T-cell (primary cell): Measurements from ENCODE around the gene METAP1. TPM values are rescaled to one million over a fixed set of nuclear protein-coding genes. Genes with fewer than 3 reads are reported as not detected.

Source experiments
- ATAC-seq, 4 experiments: fragments of 200-7000 bp in 3 of 4; fragments of 150-1000 bp in 1 of 4; cut with Tn5 transposase; replicated peaks in 1 of 4; 1 replicate in 3 of 4; 2 replicates in 1 of 4; pipeline ENCODE4 v1.10.0; 2021; ENCODE audit warnings: moderate library complexity in 3 of 4, mild to moderate bottlenecking in 2 of 4, moderate number of reproducible peaks in 1 of 4
- CTCF ChIA-PET, 2 donors: fragments of 300-600 bp; sonication (Branson Sonifier 250); formaldehyde crosslinking; loops; one replicate each; lab custom pipeline; 2022; ENCODE audit warnings: antibody characterized with exemption in 2 of 2; lab: Charles Lee
- POLR2A ChIA-PET, 2 donors: fragments of 300-600 bp; sonication (Branson Sonifier 250); formaldehyde crosslinking; loops; one replicate each; lab custom pipeline; 2022; ENCODE audit warnings: antibody characterized with exemption in 2 of 2; lab: Charles Lee
- DNase-seq, 35 experiments: peaks; one replicate each; pipeline versions ENCODE4 v3.0.0 to v3.0.0-alpha.2; 2013 to 2023
- H3K27ac ChIP-seq: one replicate; pipeline ENCODE4 v1.5.1; 2013; ENCODE audit warnings: low read length
- H3K27me3 ChIP-seq, 2 experiments: replicated peaks in 1 of 2; 1 replicate in 1 of 2; 2 replicates in 1 of 2; pipeline versions ENCODE4 v1.6.1 to v1.7.0; 2013; ENCODE audit warnings: low read length in 1 of 2, mixed read lengths in 1 of 2; ENCODE audit not compliant: control insufficient read depth in 2 of 2, insufficient read depth in 2 of 2; ENCODE audit errors: extremely low read depth in 1 of 2
- H3K36me3 ChIP-seq, 2 donors: 1 replicate in 1 of 2; 2 replicates in 1 of 2; pipeline versions ENCODE4 v1.6.1 to v1.7.0; 2013; ENCODE audit warnings: low read length in 1 of 2; ENCODE audit not compliant: control insufficient read depth in 2 of 2, insufficient read depth in 1 of 2; ENCODE audit errors: extremely low read depth in 1 of 2
- H3K4me1 ChIP-seq, 2 experiments: 1 replicate in 1 of 2; 2 replicates in 1 of 2; pipeline versions ENCODE4 v1.6.1 to v1.7.0; 2013; ENCODE audit warnings: low read length in 2 of 2, mixed read lengths in 1 of 2; ENCODE audit not compliant: insufficient read depth in 2 of 2, control insufficient read depth in 1 of 2; ENCODE audit errors: extremely low read depth in 1 of 2
- H3K4me3 ChIP-seq, 2 donors: 1 replicate in 1 of 2; 2 replicates in 1 of 2; pipeline versions ENCODE4 v1.5.1 to v1.7.0; 2013; ENCODE audit warnings: mild to moderate bottlenecking in 2 of 2, low read length in 1 of 2, moderate library complexity in 1 of 2; ENCODE audit not compliant: control insufficient read depth in 1 of 2; ENCODE audit errors: extremely low read depth in 1 of 2
- H3K9me3 ChIP-seq: 2 replicates; pipeline ENCODE4 v1.7.0; 2013
- H3K27ac Mint-ChIP-seq, 2 donors: one replicate each; pipeline ENCODE4 v1.8.0; 2020 to 2021; ENCODE audit warnings: mild to moderate bottlenecking in 2 of 2, mixed read lengths in 2 of 2
- H3K27me3 Mint-ChIP-seq, 2 donors: one replicate each; pipeline ENCODE4 v1.8.0; 2021 to 2022; ENCODE audit warnings: mixed read lengths in 2 of 2
- H3K36me3 Mint-ChIP-seq: one replicate; pipeline ENCODE4 v1.8.0; 2021; ENCODE audit warnings: mixed read lengths
- H3K4me1 Mint-ChIP-seq, 3 donors: one replicate each; pipeline ENCODE4 v1.8.0; 2020 to 2022; ENCODE audit warnings: mixed read lengths in 3 of 3, mild to moderate bottlenecking in 1 of 3
- H3K4me3 Mint-ChIP-seq, 3 donors: one replicate each; pipeline ENCODE4 v1.8.0; 2020 to 2022; ENCODE audit warnings: mild to moderate bottlenecking in 3 of 3, mixed read lengths in 3 of 3, moderate library complexity in 3 of 3
- H3K9me3 Mint-ChIP-seq, 3 donors: one replicate each; pipeline ENCODE4 v1.8.0; 2020 to 2022; ENCODE audit warnings: mixed read lengths in 3 of 3
- WGBS: methylation state at CpG from one replicate; pipeline ENCODE4 v1.1.5; 2013; ENCODE audit warnings: missing lambda C conversion rate; ENCODE audit not compliant: insufficient coverage; 5-methylcytosine and 5-hydroxymethylcytosine counted together
- total RNA-seq, 35 experiments: library from RNA in 6 of 35; stranded (reverse) in 6 of 35; fragments of 120-200 nt in 1 of 35; gene quantifications; one replicate each; pipeline versions ENCODE4 v1.2.1 to v1.2.4 and lab custom pipeline; 2013 to 2026

METAP1 gene
- total RNA-seq, 5 donors from 2014 or later (not counting 1 experiment from before 2014, with no cell fraction given): 32.9 to 39.8 (median 39.2) TPM

GRCh38 chr4:99029018-99029735, 33.7 kb downstream of the METAP1 start:
- H3K4me1 Mint-ChIP-seq: peaks cover 64 to 78% (median 72%) of the 10 kb centered on the region in 3 donors
- H3K36me3 Mint-ChIP-seq: peaks cover 25% of the 10 kb centered on the region
- no peaks in the 10 kb centered on the region for H3K9me3 Mint-ChIP-seq
- no peaks in the 10 kb centered on the region for H3K27me3 Mint-ChIP-seq
- no peak overlapping the region for H3K4me3 ChIP-seq
- no peak overlapping the region for H3K4me3 Mint-ChIP-seq
- ATAC-seq (no peak), DNase-seq (no peak)
- ChIA-PET POLR2A (interaction anchor here (0.6 to 0.7 kb wide), 2 partner anchors 100 to 1146 kb away, joined by 3 to 4 read pairs; partner anchors contain the start of gene EIF4E (in 1 of the 2)), CTCF (interaction anchor here in 1 of 2 donors (0.7 to 1.8 kb wide), 3 partner anchors 17 to 36 kb away, joined by 3 to 11 read pairs (median 6); partner anchors contain the start of gene METAP1)
- H3K27ac Mint-ChIP-seq: peak overlapping the region; percentile 41 to 50
- no peak overlapping the region for H3K27ac ChIP-seq
- no peaks in the 10 kb centered on the region for H3K27me3 ChIP-seq
- no peaks in the 10 kb centered on the region for H3K36me3 ChIP-seq
- no peaks in the 10 kb centered on the region for H3K9me3 ChIP-seq
- WGBS: no CpG with 5 or more reads among the region's 1 CpG
- peaks cover 0 to 4% of the 10 kb centered on the region in 2 experiments for H3K4me1 ChIP-seq

GRCh38 chr4:99029852-99030251, 34.3 kb downstream of the METAP1 start:
- Mint-ChIP-seq H3K27me3 (no peaks in the 10 kb centered on the region), H3K36me3 (peaks cover 31% of the 10 kb centered on the region), H3K9me3 (no peaks in the 10 kb centered on the region), H3K27ac (peak overlapping the region; percentile 41 to 50), H3K4me1 (peaks cover 57 to 72% (median 65%) of the 10 kb centered on the region in 3 donors), H3K4me3 (no peak overlapping the region)
- no peak overlapping the region for H3K4me3 ChIP-seq
- H3K27me3 ChIP-seq: no peaks in the 10 kb centered on the region
- no peaks in the 10 kb centered on the region for H3K9me3 ChIP-seq
- H3K36me3 ChIP-seq: no peaks in the 10 kb centered on the region
- POLR2A ChIA-PET: interaction anchor here in 1 of 2 donors (0.6 kb wide), 1 partner anchor 101 kb away, joined by 4 read pairs; the partner anchor contains the start of gene EIF4E
- CTCF ChIA-PET: interaction anchor here in 1 of 2 donors (1.1 to 1.8 kb wide), 2 partner anchors 35 to 37 kb away, joined by 3 to 11 read pairs; partner anchors contain the start of gene METAP1
- WGBS: 100% methylated on average over 1 of the region's 3 CpGs
- peaks cover 0 to 4% of the 10 kb centered on the region in 2 experiments for H3K4me1 ChIP-seq
- DNase-seq: no peak
- no peak for ATAC-seq
- H3K27ac ChIP-seq: no peak overlapping the region

GRCh38 chr4:99033956-99034355, 38.4 kb downstream of the METAP1 start:
- POLR2A ChIA-PET: no interaction called here
- no CpG with 5 or more reads among the region's 4 CpGs for WGBS
- Histone ChIP-seq H3K36me3 (peaks cover 0 to 2% of the 10 kb centered on the region in 2 donors), H3K27ac (no peak overlapping the region), H3K9me3 (peaks cover 7% of the 10 kb centered on the region), H3K4me1 (peaks cover 0 to 4% of the 10 kb centered on the region in 2 experiments), H3K27me3 (no peaks in the 10 kb centered on the region), H3K4me3 (no peak overlapping the region)
- Mint-ChIP-seq H3K4me1 (peaks cover 23 to 33% (median 30%) of the 10 kb centered on the region in 3 donors), H3K4me3 (no peak overlapping the region), H3K27me3 (no peaks in the 10 kb centered on the region), H3K36me3 (peaks cover 68% of the 10 kb centered on the region), H3K9me3 (peaks cover 0 to 19% (median 5%) of the 10 kb centered on the region in 3 donors), H3K27ac (no peak overlapping the region)
- DNase-seq (no peak), ATAC-seq (no peak)
- CTCF ChIA-PET: interaction anchor here in 1 of 2 donors (1.0 kb wide), 1 partner anchor 22 kb away, joined by 4 read pairs; no protein-coding TSS in a partner anchor

DNA sequence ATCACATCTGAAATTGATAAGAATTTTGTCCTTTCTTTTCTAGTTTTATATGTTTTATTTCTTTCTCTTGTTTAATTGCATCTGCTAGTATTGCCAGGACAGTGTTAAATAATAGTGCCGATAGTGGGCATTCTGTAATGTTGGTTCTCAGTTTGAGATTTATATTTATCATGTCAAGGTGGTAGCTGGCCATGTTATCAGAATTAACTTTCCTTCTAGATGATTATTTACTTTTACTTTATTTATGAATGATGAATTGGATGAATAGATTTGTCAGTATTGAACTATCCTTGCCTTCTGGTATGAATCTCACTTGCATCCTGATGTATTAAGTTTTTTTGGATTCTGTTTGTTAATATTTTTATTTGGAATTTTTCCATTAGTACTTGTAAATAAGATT, 42.7 kb downstream of the METAP1 start:
- ChIA-PET CTCF (interaction anchor here (0.6 to 2.0 kb wide), 4 partner anchors 18 to 88 kb away, joined by 3 to 5 read pairs (median 4); partner anchors contain the start of gene METAP1 (in 1 of the 2)), POLR2A (no interaction called here)
- ATAC-seq (no peak), DNase-seq (no peak)
- no peak overlapping the region for H3K4me3 Mint-ChIP-seq
- H3K4me1 Mint-ChIP-seq: peaks cover 11 to 14% (median 13%) of the 10 kb centered on the region in 3 donors
- no peaks in the 10 kb centered on the region for H3K27me3 Mint-ChIP-seq
- H3K27ac Mint-ChIP-seq: no peak overlapping the region
- Histone ChIP-seq H3K27me3 (no peaks in the 10 kb centered on the region), H3K9me3 (peaks cover 7% of the 10 kb centered on the region), H3K4me1 (peaks cover 0 to 9% of the 10 kb centered on the region in 2 experiments), H3K4me3 (no peak overlapping the region), H3K36me3 (peaks cover 0 to 8% of the 10 kb centered on the region in 2 donors), H3K27ac (no peak overlapping the region)
- peaks cover 61% of the 10 kb centered on the region for H3K36me3 Mint-ChIP-seq
- peaks cover 0 to 19% (median 5%) of the 10 kb centered on the region in 3 donors for H3K9me3 Mint-ChIP-seq
- WGBS: no CpG with 5 or more reads among the region's 1 CpG

GRCh38 chr4:99043346-99043745, 47.8 kb downstream of the METAP1 start:
- DNase-seq (peak in 5 of 35 experiments; percentile 6 to 66 (median 12)), ATAC-seq (peak; percentile 83 to 98 (median 94))
- Histone ChIP-seq H3K36me3 (peaks cover 0 to 14% of the 10 kb centered on the region in 2 donors), H3K4me3 (no peak overlapping the region), H3K27me3 (no peaks in the 10 kb centered on the region), H3K4me1 (peaks cover 6 to 13% of the 10 kb centered on the region in 2 experiments), H3K27ac (peak overlapping the region; percentile 82), H3K9me3 (peaks cover 3% of the 10 kb centered on the region)
- POLR2A ChIA-PET: interaction anchor here (0.5 to 0.9 kb wide), 5 partner anchors 9 to 851 kb away, joined by 3 to 8 read pairs (median 4); partner anchors contain the start of genes LAMTOR3 (in 1 of the 2) and METAP1 (in 1 of the 2)
- no CpG with 5 or more reads among the region's 2 CpGs for WGBS
- Mint-ChIP-seq H3K27me3 (no peaks in the 10 kb centered on the region), H3K4me1 (peaks cover 20 to 25% (median 20%) of the 10 kb centered on the region in 3 donors), H3K36me3 (peaks cover 41% of the 10 kb centered on the region), H3K27ac (peak overlapping the region; percentile 86 to 89), H3K4me3 (peak overlapping the region in 2 of 3 donors; percentile 37 to 41), H3K9me3 (peaks cover 0 to 6% (median 0%) of the 10 kb centered on the region in 3 donors)
- CTCF ChIA-PET: interaction anchor here (0.6 to 1.6 kb wide), 5 partner anchors 12 to 115 kb away, joined by 6 to 27 read pairs (median 10); partner anchors contain the start of genes EIF4E (in 1 of the 2) and METAP1 (in 1 of the 2)

GRCh38 chr4:99047710-99048109, 52.2 kb downstream of the METAP1 start:
- H3K27ac ChIP-seq: no peak overlapping the region
- Mint-ChIP-seq H3K4me3 (no peak overlapping the region), H3K4me1 (peaks cover 14 to 23% (median 17%) of the 10 kb centered on the region in 3 donors), H3K9me3 (no peaks in the 10 kb centered on the region), H3K36me3 (peaks cover 43% of the 10 kb centered on the region), H3K27ac (peak overlapping the region; percentile 18 to 66), H3K27me3 (no peaks in the 10 kb centered on the region)
- no peaks in the 10 kb centered on the region for H3K9me3 ChIP-seq
- ChIA-PET POLR2A (interaction anchor here in 1 of 2 donors (0.6 kb wide), 1 partner anchor 809 kb away, joined by 4 read pairs; no protein-coding TSS in a partner anchor), CTCF (interaction anchor here in 1 of 2 donors (1.3 kb wide), 1 partner anchor 52 kb away, joined by 8 read pairs; the partner anchor contains the start of gene METAP1)
- no CpG with 5 or more reads among the region's 2 CpGs for WGBS
- no peaks in the 10 kb centered on the region for H3K27me3 ChIP-seq
- no peak for DNase-seq
- no peak overlapping the region for H3K4me3 ChIP-seq
- no peak for ATAC-seq
- H3K36me3 ChIP-seq: peaks cover 0 to 46% of the 10 kb centered on the region in 2 donors
- H3K4me1 ChIP-seq: peaks cover 6 to 7% of the 10 kb centered on the region in 2 experiments
